ENCODE data around the gene CDS2. TPM values are rescaled to one million over a fixed set of nuclear protein-coding genes. Genes with fewer than 3 reads are reported as not detected.

Gene CDS2
- total and polyA plus RNA-seq, 4 donors = 9.6 to 31.6 (median 14.4) TPM

- Histone ChIP-seq H3K4me3 (ENCODE audit: low read depth in 1 of 3, low read length in 3 of 3) (no peak overlapping the region), H3K27ac (ENCODE audit: low read depth in 1 of 2, low read length in 2 of 2) (no peak overlapping the region), H3K27me3 (ENCODE audit: control insufficient read depth in 4 of 4, insufficient read depth in 4 of 4, low read length in 3 of 4) (no peaks in the 10 kb centered on the region), H3K9me3 (ENCODE audit: control insufficient read depth in 4 of 4, low read length in 3 of 4) (no peaks in the 10 kb centered on the region), H3K36me3 (ENCODE audit: control insufficient read depth in 4 of 4, insufficient read depth in 3 of 4, low read depth in 1 of 4, low read length in 3 of 4) (no peaks in the 10 kb centered on the region), H3K9ac (ENCODE audit: low read depth in 1 of 2, low read length in 2 of 2) (no peak overlapping the region), H3K4me1 (ENCODE audit: control insufficient read depth in 4 of 4, insufficient read depth in 4 of 4, low read length in 3 of 4) (peaks cover 1 to 27% (median 11%) of the 10 kb centered on the region in 4 donors)
- 95% methylated on average over 1 of the region's 1 CpG for WGBS
- TF ChIP-seq MAX (IDR thresholded peaks at IDR 0.05) (no peak), TAF1 (conservative IDR thresholded peaks at IDR 0.05) (no peak), CTCF (IDR thresholded peaks at IDR 0.05; ENCODE audit: low read depth, low read length, missing input control) (no peak), HNF4G (IDR thresholded peaks at IDR 0.05) (no peak), RXRA (IDR thresholded peaks at IDR 0.05) (no peak), ATF3 (IDR thresholded peaks at IDR 0.05) (no peak), ZBTB33 (IDR thresholded peaks at IDR 0.05) (no peak), NR2F2 (IDR thresholded peaks at IDR 0.05) (no peak), REST (IDR thresholded peaks at IDR 0.05) (no peak), RAD21 (IDR thresholded peaks at IDR 0.05) (no peak), GABPA (IDR thresholded peaks at IDR 0.05 in 1 of 2, conservative IDR thresholded peaks at IDR 0.05 in 1 of 2) (no peak), YY1 (IDR thresholded peaks at IDR 0.05) (no peak), FOXA2 (IDR thresholded peaks at IDR 0.05) (no peak), JUND (IDR thresholded peaks at IDR 0.05) (no peak), HNF4A (conservative IDR thresholded peaks at IDR 0.05) (no peak), EGR1 (IDR thresholded peaks at IDR 0.05; ENCODE audit: low read depth in 2 of 2) (no peak), FOXA1 (IDR thresholded peaks at IDR 0.05) (no peak), SP1 (IDR thresholded peaks at IDR 0.05) (no peak)
- no peak for DNase-seq (ENCODE audit: low spot score)
Measured at GRCh38 chr20:5122873-5123260, 3.9 kb upstream of the CDS2 start.
